ENCODE measurements around the gene GALNT15. TPM values are rescaled to one million over a fixed set of nuclear protein-coding genes. Genes with fewer than 3 reads are reported as not detected.

The GALNT15 gene
- total RNA-seq, 1 donor from 2014 or later: 0.40 TPM

DNA sequence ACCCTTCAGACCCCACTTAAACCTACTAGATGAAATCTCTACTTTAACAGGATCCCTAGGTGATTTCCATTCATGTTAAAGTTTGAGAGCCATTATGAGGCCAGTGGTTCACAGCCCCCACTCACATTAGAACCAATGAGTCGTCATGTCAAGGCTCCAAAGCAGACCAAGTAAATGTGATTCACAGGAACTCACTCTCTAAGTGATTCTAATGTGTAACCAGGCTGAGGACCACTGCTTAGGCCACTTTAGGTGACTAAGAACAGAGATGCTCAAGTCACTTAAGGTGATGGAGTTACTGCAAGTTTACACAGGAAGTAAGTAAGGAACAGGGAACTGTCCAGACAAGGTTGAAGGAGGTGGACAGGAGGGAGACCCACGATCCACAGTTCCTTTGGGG lies 7.7 kb downstream of the GALNT15 start:
- no peaks in the 10 kb centered on the region for H3K9me3 Mint-ChIP-seq (ENCODE audit: low read depth)
- DNase-seq (ENCODE audit: low spot score): no peak
- no peak for TF ChIP-seq CTCF (IDR thresholded peaks at IDR 0.05)
- H3K36me3 Mint-ChIP-seq (ENCODE audit: low read depth): no peaks in the 10 kb centered on the region
- H3K27ac Mint-ChIP-seq (ENCODE audit: unreplicated experiment): no peak overlapping the region
- no peaks in the 10 kb centered on the region for H3K27me3 Mint-ChIP-seq (ENCODE audit: low read depth)
- H3K4me3 Mint-ChIP-seq (ENCODE audit: unreplicated experiment): no peak overlapping the region
- H3K4me1 Mint-ChIP-seq (ENCODE audit: low read depth): peaks cover 23% of the 10 kb centered on the region

- Mint-ChIP-seq H3K9me3 (ENCODE audit: low read depth) (no peaks in the 10 kb centered on the region), H3K4me1 (ENCODE audit: low read depth) (peaks cover 23% of the 10 kb centered on the region), H3K36me3 (ENCODE audit: low read depth) (no peaks in the 10 kb centered on the region), H3K4me3 (ENCODE audit: unreplicated experiment) (no peak overlapping the region), H3K27me3 (ENCODE audit: low read depth) (no peaks in the 10 kb centered on the region), H3K27ac (ENCODE audit: unreplicated experiment) (no peak overlapping the region)
- no peak for TF ChIP-seq CTCF (IDR thresholded peaks at IDR 0.05)
- no peak for DNase-seq (ENCODE audit: low spot score)
Measured at GRCh38 chr3:16182612-16183011, 8.1 kb downstream of the GALNT15 start.

DNA sequence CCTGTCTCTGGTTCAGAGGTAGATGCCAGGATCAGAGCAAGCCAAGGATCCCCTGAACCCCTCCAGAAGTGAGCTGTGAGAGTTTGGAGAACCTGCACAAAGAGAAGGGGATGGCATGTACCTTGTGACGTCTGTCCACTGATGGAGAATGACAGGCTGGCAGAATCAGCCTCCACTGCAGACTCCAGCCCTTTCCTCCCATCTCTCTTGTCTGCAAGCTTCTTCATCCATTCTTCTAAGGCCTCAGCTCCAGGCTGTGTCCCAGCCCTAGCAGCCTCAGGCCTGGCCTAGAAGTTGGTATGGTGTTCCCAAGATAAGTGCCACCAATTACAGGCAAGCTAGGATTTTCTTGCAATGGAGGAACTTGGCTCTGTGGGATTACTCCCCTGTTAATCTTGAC lies 8.6 kb downstream of the GALNT15 start:
- Mint-ChIP-seq H3K9me3 (ENCODE audit: low read depth) (no peaks in the 10 kb centered on the region), H3K36me3 (ENCODE audit: low read depth) (no peaks in the 10 kb centered on the region), H3K27ac (ENCODE audit: unreplicated experiment) (peak overlapping the region; percentile 6), H3K27me3 (ENCODE audit: low read depth) (no peaks in the 10 kb centered on the region), H3K4me1 (ENCODE audit: low read depth) (peaks cover 20% of the 10 kb centered on the region), H3K4me3 (ENCODE audit: unreplicated experiment) (no peak overlapping the region)
- TF ChIP-seq CTCF (IDR thresholded peaks at IDR 0.05): no peak
- no peak for DNase-seq (ENCODE audit: low spot score)

DNA sequence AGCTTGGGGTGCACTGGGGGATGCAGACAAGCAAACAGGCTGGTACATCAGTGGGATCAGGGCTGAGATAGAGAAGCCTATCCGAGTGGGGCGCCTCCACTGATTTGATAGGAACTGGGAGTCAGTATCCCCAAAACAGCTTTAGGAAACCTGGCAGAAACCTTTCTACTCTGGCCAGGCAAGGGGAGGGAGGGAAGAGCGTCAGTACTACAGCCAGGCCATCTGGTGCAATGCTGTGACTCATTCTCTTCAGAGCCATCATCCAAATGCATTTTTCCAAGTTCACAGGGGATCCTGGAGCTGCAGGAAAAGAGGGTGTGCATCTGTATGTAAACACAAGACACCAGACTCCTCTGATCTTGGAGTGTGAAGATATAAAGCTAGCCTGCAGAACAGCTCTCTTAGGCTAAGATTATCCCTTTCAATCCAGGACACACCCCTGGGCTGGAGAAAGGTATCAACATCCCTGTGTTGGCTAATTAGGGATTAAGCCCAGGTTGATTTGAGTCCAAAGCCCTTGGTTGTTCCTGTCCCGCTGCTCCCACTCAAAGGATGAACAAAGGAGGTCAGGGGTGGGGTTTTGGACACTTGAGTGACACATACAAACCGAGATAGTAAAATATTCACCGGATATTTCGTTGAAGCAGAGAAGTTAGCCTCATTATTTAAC lies 9.3 kb downstream of the GALNT15 start:
- Mint-ChIP-seq H3K9me3 (ENCODE audit: low read depth) (no peaks in the 10 kb centered on the region), H3K4me3 (ENCODE audit: unreplicated experiment) (no peak overlapping the region), H3K27me3 (ENCODE audit: low read depth) (no peaks in the 10 kb centered on the region), H3K4me1 (ENCODE audit: low read depth) (peaks cover 13% of the 10 kb centered on the region), H3K27ac (ENCODE audit: unreplicated experiment) (no peak overlapping the region), H3K36me3 (ENCODE audit: low read depth) (no peaks in the 10 kb centered on the region)
- TF ChIP-seq CTCF (IDR thresholded peaks at IDR 0.05): no peak
- no peak for DNase-seq (ENCODE audit: low spot score)

GRCh38 chr3:16186086-16186485 lies 11.6 kb downstream of the GALNT15 start:
- Mint-ChIP-seq H3K9me3 (ENCODE audit: low read depth) (no peaks in the 10 kb centered on the region), H3K4me1 (ENCODE audit: low read depth) (peaks cover 8% of the 10 kb centered on the region), H3K36me3 (ENCODE audit: low read depth) (no peaks in the 10 kb centered on the region), H3K4me3 (ENCODE audit: unreplicated experiment) (no peak overlapping the region), H3K27me3 (ENCODE audit: low read depth) (no peaks in the 10 kb centered on the region), H3K27ac (ENCODE audit: unreplicated experiment) (no peak overlapping the region)
- no peak for TF ChIP-seq CTCF (IDR thresholded peaks at IDR 0.05)
- DNase-seq (ENCODE audit: low spot score): no peak

Measured in chondrocyte (in vitro differentiated cells).